ENCODE measurements around the gene PFKFB2.

The PFKFB2 gene

DNA sequence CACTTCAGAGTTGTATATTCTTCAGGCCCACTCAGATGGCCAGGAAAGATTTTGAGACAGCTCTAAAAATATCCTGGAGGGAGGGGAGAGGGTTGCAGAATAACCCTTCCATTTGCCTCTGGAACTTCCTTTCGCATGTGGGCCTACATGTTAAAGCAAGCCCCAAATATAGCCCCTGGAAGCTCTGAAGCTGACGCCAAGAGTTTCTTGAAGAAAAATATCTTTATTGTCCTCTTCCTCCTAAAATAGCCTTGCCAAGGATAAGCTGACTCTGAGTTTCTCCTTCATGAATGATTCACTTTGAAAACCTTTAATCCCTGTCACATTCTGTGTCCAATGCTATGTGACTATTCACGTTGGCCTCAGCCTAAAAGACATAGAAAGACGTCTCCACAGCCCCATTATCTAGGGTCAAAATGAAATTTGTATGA lies 27.0 kb upstream of the PFKFB2 start:
- no peak overlapping the region for H3K4me3 ChIP-seq (ENCODE audit: control insufficient read depth, low read depth, low read length)
- no peak for TF ChIP-seq CTCF (IDR thresholded peaks at IDR 0.05; ENCODE audit: control insufficient read depth, insufficient read depth, low read depth, low read length, missing control alignments)
- no peak for DNase-seq (ENCODE audit: low read depth)

DNA sequence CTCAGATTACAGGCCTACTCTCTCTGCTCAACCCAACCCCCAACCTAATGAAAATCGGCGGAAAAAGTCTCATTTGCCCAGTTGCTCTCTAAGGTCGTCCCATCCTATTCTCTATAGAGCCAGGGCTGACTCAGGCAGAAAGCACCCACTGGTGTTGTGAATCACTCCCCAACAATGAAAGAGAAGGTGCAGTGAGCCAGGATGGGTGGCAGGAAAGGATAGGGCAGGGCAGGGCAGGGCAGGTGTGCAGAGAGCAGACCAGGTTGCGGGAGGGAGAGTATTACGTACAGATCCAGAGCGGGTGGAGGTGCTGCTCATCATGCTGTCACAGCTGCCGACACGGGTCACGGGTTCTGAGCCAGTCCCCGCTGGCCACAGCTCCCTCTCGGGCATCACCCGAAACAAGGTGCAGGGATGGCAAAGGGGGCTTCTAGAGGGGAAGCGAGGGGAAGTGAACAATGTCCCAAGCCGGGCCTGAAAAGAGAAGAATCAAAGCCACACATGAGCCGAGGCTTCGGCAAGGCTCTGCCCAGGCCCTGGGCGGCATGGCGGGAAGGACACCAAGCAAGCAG lies 25.8 kb upstream of the PFKFB2 start:
- TF ChIP-seq CTCF (IDR thresholded peaks at IDR 0.05; ENCODE audit: control insufficient read depth, insufficient read depth, low read depth, low read length, missing control alignments) = no peak
- H3K4me3 ChIP-seq (ENCODE audit: control insufficient read depth, low read depth, low read length) = no peak overlapping the region
- no peak for DNase-seq (ENCODE audit: low read depth)

DNA sequence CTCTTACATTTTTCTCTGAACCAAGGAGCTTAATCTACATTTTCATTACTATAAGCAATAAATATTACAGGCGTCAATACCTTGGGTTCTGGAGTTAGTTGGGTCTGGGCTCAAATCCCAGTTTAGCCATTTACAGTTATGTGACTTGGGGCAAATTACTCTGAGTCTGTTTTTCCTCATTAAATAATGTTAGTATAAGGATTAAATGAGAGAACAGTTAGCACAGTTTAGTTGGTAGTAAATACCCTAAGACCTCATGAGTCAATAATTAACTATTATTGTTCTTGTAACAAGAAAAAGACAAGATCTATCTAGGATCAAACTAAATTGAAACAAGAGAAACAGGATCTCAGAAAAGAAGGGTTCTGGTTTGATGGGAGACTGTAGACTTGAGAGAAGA lies 25.2 kb upstream of the PFKFB2 start:
- no peak for TF ChIP-seq CTCF (IDR thresholded peaks at IDR 0.05; ENCODE audit: control insufficient read depth, insufficient read depth, low read depth, low read length, missing control alignments)
- no peak overlapping the region for H3K4me3 ChIP-seq (ENCODE audit: control insufficient read depth, low read depth, low read length)
- no peak for DNase-seq (ENCODE audit: low read depth)

GRCh38 chr1:207028884-207029650 lies 24.0 kb upstream of the PFKFB2 start:
- H3K4me3 ChIP-seq (ENCODE audit: control insufficient read depth, low read depth, low read length) = no peak overlapping the region
- TF ChIP-seq CTCF (IDR thresholded peaks at IDR 0.05; ENCODE audit: control insufficient read depth, insufficient read depth, low read depth, low read length, missing control alignments) = no peak
- DNase-seq (ENCODE audit: low read depth) = no peak

DNA sequence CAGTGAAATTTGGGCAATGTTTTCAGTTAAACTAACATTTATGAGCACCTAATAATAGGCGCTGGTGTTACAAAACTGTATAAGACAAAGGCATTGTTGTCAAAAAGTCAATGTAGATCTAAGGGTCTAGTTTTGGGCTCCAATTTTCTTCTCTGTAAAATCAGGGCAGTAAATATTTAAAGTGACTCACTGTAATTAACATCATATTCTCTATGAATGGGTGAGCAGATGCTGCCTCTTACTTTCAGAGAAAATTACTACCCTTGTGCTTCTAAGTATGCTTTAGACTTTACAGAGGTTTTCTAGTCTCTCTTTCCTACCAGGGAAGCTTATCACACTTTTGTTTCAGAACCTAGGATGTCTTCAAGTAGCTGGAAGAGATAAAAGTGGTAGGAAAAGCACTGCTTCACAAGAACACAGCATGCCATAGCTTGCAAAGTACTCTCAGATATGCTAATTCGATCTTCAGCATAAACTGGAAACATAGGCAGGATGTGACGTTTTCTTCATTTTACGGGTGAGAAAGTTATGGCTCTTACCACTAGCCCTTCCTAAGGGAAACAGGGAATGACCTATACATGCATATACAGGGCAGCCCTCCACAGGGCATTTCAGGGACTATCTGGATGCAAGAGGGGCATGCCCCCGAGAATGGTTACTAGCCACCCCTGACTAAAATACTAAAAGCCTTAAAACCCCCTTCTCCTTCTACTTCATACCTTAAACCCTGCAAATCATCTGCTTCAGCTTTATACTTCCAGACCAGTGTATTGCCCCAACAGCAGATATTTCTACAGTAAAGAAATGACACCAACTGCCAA lies 23.2 kb upstream of the PFKFB2 start:
- TF ChIP-seq CTCF (IDR thresholded peaks at IDR 0.05; ENCODE audit: control insufficient read depth, insufficient read depth, low read depth, low read length, missing control alignments) = no peak
- H3K4me3 ChIP-seq (ENCODE audit: control insufficient read depth, low read depth, low read length) = no peak overlapping the region
- DNase-seq (ENCODE audit: low read depth) = no peak

GRCh38 chr1:207030522-207031009 lies 22.5 kb upstream of the PFKFB2 start:
- H3K4me3 ChIP-seq (ENCODE audit: control insufficient read depth, low read depth, low read length) = no peak overlapping the region
- no peak for TF ChIP-seq CTCF (IDR thresholded peaks at IDR 0.05; ENCODE audit: control insufficient read depth, insufficient read depth, low read depth, low read length, missing control alignments)
- DNase-seq (ENCODE audit: low read depth) = no peak

Data from AG09309 (cell line).